ENCODE measurements around the gene PER1. TPM values are rescaled to one million over a fixed set of nuclear protein-coding genes. Genes with fewer than 3 reads are reported as not detected.

PER1 gene
- total and polyA plus RNA-seq, 2 of the 8 experiments (the other 6 are each of a cell fraction or from before 2014, with no cell fraction given): 9.6 to 38.0 TPM

- H3K23ac ChIP-seq (ENCODE audit: insufficient read length): no peak overlapping the region
- FAIRE-seq (no peak), DNase-seq (ENCODE audit: low read depth in 1 of 2, low spot score in 2 of 2) (no peak)
- H2BK5ac ChIP-seq (ENCODE audit: low read depth, low read length): no peak overlapping the region
- no peak overlapping the region for H3K56ac ChIP-seq (replicated peaks; ENCODE audit: insufficient read length, low read depth, low read length)
- no peak overlapping the region for H3K18ac ChIP-seq (ENCODE audit: extremely low read depth, low read length)
- no peak overlapping the region for H2BK20ac ChIP-seq (ENCODE audit: low read length)
- H2AK5ac ChIP-seq (ENCODE audit: low read depth, low read length): no peak overlapping the region
- no peak overlapping the region for H2BK120ac ChIP-seq (replicated peaks; ENCODE audit: low read depth, low read length)
- H3K27me3 ChIP-seq (replicated peaks in 1 of 4; ENCODE audit: control insufficient read depth in 3 of 4, extremely low read depth in 1 of 4, insufficient read depth in 3 of 4, low read length in 3 of 4): no peaks in the 10 kb centered on the region
- H3K23me2 ChIP-seq (ENCODE audit: low read depth, low read length): peaks cover 5% of the 10 kb centered on the region; the same call in 1 of the 2 replicates
- ChIA-PET POLR2A (ENCODE audit: partially characterized antibody) (interaction anchor here (1.3 to 6.4 kb wide), 5 partner anchors 7 to 77 kb away, joined by 3 to 62 read pairs (median 11); partner anchors contain the start of gene TMEM107), CTCF (ENCODE audit: partially characterized antibody) (interaction anchor here (14.1 kb wide), 1 partner anchor 11 kb away, joined by 133 read pairs; the partner anchor contains the start of gene VAMP2)
- H4K91ac ChIP-seq (replicated peaks; ENCODE audit: insufficient read length, low read length): no peak overlapping the region
- H2BK12ac ChIP-seq (ENCODE audit: low read depth, low read length): no peak overlapping the region
- H3K79me2 ChIP-seq (ENCODE audit: control insufficient read depth in 1 of 2, insufficient read depth in 2 of 2, low read length in 2 of 2): peaks cover 0 to 5% of the 10 kb centered on the region in 2 experiments; a peak in 1 of 4 replicates
- H3K14ac ChIP-seq (ENCODE audit: insufficient read length): no peak overlapping the region
- WGBS, 2 experiments (ENCODE audit: extremely low coverage in 1 of 2, insufficient coverage in 1 of 2, insufficient read length in 1 of 2, insufficient replicate concordance in 2 of 2, low coverage in 1 of 2, low lambda C conversion rate in 2 of 2, missing lambda C conversion rate in 1 of 2): 91% methylated on average over 14 of the region's 14 CpGs; no CpG with 5 or more reads in 1 of the 2 experiments
- no peak overlapping the region for H3K4ac ChIP-seq (replicated peaks; ENCODE audit: insufficient read length, low read depth, low read length)
- TF ChIP-seq, protein P1, sequence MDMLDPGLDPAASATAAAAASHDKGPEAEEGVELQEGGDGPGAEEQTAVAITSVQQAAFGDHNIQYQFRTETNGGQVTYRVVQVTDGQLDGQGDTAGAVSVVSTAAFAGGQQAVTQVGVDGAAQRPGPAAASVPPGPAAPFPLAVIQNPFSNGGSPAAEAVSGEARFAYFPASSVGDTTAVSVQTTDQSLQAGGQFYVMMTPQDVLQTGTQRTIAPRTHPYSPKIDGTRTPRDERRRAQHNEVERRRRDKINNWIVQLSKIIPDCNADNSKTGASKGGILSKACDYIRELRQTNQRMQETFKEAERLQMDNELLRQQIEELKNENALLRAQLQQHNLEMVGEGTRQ (IDR thresholded peaks at IDR 0.05; ENCODE audit: low read length): no peak
- no peak for TF ChIP-seq FOSL1 (IDR thresholded peaks at IDR 0.05; ENCODE audit: insufficient read depth, low read depth, low read length)
- H4K5ac ChIP-seq (ENCODE audit: insufficient read length, low read depth, low read length): no peak overlapping the region
- H3K36me3 ChIP-seq (ENCODE audit: control insufficient read depth in 2 of 4, insufficient read depth in 4 of 4, low read length in 3 of 4): peaks cover 15 to 52% (median 39%) of the 10 kb centered on the region in 4 experiments
- peaks cover 7% of the 10 kb centered on the region; the same call in 1 of the 2 replicates for H3K79me1 ChIP-seq (ENCODE audit: low read depth, low read length)
- no peak overlapping the region for H2AFZ ChIP-seq (ENCODE audit: low read length)
- H4K20me1 ChIP-seq (replicated peaks in 1 of 2; ENCODE audit: control insufficient read depth in 1 of 2, insufficient read depth in 2 of 2, low read length in 2 of 2): peaks cover 2 to 27% of the 10 kb centered on the region in 2 experiments
- H3K9ac ChIP-seq (replicated peaks in 1 of 4; ENCODE audit: extremely low read depth in 1 of 4, low read depth in 3 of 4, low read length in 3 of 4): no peak overlapping the region
- no peak overlapping the region for H2BK15ac ChIP-seq (ENCODE audit: low read length)
- no peak overlapping the region for H3K27ac ChIP-seq (ENCODE audit: low read depth, low read length)
- H3K4me3 ChIP-seq (ENCODE audit: extremely low read depth in 1 of 4, insufficient read depth in 2 of 4, low read depth in 3 of 4, low read length in 4 of 4): no peak overlapping the region
- peaks cover 0 to 5% (median 2%) of the 10 kb centered on the region in 4 experiments; a peak in 3 of 7 replicates for H3K4me1 ChIP-seq (replicated peaks in 1 of 4; ENCODE audit: control insufficient read depth in 3 of 4, insufficient read depth in 4 of 4, low read length in 3 of 4)
- no peak overlapping the region for H4K8ac ChIP-seq (ENCODE audit: extremely low read depth, insufficient read depth, low read length)
- H3K4me2 ChIP-seq (ENCODE audit: insufficient read depth in 1 of 2, low read depth in 2 of 2, low read length in 2 of 2): no peak overlapping the region
- no peaks in the 10 kb centered on the region for H3K9me3 ChIP-seq (ENCODE audit: insufficient read depth in 2 of 2, low read depth in 1 of 2, low read length in 1 of 2)
Observed at GRCh38 chr17:8146381-8147140, 5.6 kb downstream of the PER1 start.

All from H1 (cell line).